Ureter (tissue), 1 donor: ENCODE data around the gene B3GNT2. TPM values are rescaled to one million over a fixed set of nuclear protein-coding genes. Genes with fewer than 3 reads are reported as not detected.
"Not testable (repeated sequence)": the region's sequence is repeated elsewhere in the genome, so short reads cannot be mapped to it uniquely, and the experiment has no call there.

Experiments
- DNase-seq: peaks from one replicate; pipeline ENCODE4 v3.0.0-alpha.2; 2020; ENCODE audit warnings: low spot score
- total RNA-seq: library from RNA; stranded (reverse); gene quantifications from one replicate; pipeline ENCODE4 v1.2.4, GENCODE V29; 2023
- donor health status: DM: yes; HTN: yes; CAD: no.

Gene B3GNT2
- total RNA-seq, 1 donor from 2014 or later: 16.9 TPM

DNA sequence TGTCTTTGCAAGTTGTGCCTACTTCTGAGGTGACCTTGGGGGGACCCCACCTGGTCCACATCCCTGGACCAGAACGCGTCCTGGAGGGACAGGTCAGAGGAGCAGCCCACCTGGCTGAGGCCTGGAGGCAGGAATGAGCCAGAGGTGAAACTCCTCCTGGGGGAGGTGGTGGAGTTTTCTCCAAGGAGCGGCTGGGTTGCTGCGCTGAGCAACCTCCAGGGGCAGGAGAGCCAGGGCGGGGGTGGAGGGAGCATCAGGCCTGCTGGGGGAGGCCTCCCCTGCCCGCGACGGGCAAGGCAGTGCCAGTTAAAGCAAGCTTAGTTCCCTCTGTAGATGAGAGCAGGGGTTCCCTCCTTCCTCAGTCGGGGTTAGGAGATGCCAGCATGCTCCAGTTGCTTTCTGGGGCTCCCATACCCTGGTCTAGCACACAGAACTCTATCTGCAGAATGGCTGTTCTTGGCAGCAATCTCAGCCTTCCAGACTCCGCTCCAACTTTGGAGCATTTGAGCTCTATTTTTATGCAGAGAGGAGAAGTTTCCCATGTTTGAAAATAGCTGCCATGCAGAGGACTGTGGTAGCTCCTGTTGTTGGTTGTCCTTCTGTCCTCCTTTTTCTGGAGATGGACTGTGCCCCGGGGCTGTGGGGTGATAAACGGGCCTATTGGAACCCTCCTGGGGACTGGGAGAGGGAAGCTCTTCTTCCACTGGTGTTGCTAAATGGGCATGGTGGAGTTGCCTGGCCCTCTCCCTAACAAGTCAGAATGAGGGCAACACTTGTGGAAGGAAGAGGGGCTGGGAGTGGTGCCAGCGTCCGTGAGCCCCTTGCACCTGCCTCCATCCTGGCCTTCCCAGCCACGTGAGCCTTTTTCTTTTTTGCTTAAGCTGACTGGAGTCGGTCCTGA lies 39.1 kb downstream of the B3GNT2 start:
- DNase-seq: no peak

DNA sequence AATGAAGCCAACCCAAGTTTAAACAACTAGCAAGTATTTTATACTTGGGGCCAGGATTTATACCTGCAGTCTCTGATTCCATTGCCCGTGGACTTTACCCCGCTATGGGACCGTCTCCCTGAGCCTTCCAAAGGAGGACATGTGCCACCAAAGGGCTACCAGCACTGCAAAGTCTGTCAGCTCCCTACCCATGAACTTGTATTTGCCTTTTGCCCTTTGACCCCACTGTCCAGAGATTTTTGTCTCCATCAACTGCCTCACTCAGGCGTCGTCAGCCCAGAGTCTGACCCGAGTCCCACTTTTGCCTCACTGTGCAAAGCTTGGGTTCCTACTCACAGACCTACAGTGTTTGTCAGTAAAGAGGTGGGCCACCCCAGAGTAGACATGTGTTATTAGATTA lies 40.6 kb downstream of the B3GNT2 start:
- DNase-seq: no peak

DNA sequence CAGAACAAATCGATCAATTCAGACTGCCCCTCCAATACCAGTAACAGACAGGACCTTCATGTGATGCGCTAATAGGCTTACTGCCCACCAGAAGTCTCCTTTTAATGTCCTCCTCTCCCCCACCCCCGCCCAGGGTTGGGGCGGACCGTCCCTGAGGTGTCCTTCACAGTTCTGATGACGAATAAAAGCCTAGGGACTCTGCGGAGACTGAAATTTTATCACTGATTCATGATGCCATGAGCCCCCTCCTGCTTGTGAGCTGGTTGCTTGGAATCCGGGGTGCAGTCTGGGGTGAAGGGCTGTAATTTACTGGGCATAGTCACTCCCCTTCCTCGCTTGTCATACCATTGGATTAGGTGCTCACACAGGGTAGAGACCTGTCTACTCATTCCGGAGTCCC lies 42.3 kb downstream of the B3GNT2 start:
- DNase-seq: no peak

DNA sequence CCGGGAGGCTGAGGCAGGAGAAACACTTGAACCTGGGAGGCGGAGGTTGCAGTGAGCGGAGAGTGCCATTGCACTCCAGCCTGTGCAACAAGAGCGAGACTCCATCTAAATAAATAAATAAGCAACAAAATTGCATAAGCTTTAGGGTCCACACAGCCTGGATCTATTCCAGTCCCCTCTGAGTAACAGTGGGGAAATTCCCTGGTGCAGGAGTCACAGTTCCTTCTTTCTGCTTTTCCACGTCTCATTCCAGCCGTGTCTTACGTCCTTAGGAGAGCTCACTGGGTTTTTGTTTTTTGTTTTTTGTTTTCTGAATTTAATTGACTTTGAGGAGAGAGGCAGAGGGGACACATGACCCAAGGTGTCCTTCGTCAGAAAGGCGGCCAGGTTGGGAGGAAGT lies 44.6 kb downstream of the B3GNT2 start:
- no peak for DNase-seq

DNA sequence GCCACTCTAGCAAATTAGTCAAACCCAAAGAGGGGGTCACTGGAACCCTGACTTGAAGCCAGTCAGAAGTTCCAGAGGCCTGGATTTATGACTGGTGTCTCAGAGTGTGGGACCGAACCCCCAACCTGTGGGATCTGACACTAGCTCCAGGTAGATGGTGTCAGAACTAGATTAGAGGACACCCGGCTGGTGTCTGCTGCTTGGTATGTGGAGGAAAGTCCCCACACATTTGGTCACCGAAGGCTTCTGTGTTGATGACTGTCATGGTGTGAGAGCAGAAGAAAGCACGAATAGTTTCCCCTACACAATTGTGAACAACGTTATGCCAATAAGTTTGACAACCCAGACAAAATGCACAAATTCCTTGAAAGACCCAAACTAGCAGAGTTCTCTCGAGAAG lies 48.1 kb downstream of the B3GNT2 start:
- DNase-seq: no peak

DNA sequence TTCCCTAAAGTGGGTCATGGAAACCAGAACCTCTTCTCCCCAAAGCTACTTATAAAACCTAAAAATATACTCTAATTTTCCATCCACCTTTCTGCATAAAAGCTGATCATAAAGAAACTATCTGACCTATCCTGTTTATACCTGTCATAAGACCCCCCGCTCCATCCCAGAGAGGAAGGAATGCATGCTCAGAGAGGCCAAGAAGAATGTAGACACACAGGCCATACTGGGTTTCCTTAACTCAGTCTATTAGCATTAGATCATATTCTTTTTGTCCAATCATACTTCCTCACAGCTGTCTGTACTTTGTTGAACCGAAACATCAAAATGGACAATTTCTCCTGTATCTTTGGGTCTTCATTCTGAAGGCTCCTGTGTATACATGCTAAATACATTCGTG lies 52.3 kb downstream of the B3GNT2 start:
- no peak for DNase-seq

DNA sequence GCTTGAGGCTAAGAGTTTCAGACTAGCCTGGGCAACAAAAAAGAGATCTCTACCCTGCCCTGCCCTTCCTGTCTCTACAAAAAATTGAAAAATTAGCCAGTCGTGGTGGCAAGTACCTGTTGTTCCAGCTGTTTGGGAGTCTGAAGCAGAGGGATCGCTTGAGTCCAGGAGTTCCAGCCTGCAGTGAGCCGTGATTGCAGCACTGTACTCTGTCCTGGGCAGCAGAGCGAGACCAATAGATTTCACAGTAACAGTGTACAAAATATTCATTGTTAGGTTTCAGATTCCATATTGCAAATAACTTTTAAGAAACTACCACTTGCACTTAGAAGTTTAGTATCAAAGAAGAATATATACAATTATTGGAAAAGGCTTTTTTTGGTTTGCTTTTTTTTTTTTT lies 54.3 kb downstream of the B3GNT2 start:
- no peak for DNase-seq

DNA sequence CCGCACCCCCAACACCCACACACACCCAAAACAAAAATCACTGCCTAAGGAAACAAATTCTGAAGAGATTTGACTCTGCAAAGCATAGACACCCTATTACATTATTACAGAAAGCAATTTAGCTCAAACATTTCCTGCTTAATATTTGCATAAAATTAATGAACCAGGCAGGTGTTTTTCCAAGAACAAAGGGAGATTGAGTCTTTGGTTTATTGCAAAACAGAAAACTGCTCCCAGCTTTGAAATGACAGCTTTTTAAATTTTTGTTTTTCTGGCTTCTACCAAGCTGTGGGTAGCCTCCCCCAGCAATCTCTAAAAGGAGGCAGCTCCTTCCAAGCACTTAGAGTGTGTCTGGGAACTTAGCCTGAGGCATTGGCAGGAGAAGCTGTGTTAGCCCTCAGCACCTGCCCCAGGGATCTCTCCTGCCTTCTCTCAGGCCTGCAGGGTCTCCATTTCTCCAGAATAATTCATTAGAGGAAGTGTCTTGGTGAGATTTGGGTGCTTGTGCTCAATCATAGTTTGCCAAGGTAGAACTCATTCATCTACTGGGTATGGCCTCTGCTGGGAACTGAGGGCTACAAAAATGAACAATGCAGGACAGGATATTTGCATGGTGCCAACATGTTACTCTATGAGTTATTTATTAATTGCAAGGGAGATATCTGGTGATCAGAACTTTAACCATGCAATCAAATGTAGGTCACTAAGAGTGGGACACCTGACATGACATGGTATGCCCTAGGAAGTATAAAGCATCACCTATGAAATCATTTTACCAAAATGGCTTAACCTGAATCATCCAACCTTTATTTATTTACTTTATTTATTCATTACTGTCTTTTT lies 58.7 kb downstream of the B3GNT2 start:
- DNase-seq: no peak

DNA sequence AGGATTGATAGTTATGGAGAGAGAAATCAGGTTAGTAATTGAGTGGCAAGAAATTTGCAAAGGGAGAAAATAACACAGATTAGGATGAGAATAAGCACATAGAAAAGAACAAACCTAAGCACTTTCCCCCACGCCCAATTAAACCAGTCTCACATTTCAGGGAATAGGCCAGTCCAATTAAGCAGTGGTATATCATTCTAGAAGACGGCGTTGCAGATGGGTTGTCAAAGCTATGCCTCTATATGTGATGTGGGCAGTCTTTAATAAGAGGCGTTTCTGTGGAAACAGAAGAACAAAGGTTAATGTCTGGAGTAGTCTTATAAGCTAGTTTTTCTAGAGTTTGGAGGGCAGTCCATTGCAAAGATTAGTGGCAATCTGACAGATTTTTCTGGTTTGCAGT lies 61.6 kb downstream of the B3GNT2 start:
- DNase-seq: no peak

DNA sequence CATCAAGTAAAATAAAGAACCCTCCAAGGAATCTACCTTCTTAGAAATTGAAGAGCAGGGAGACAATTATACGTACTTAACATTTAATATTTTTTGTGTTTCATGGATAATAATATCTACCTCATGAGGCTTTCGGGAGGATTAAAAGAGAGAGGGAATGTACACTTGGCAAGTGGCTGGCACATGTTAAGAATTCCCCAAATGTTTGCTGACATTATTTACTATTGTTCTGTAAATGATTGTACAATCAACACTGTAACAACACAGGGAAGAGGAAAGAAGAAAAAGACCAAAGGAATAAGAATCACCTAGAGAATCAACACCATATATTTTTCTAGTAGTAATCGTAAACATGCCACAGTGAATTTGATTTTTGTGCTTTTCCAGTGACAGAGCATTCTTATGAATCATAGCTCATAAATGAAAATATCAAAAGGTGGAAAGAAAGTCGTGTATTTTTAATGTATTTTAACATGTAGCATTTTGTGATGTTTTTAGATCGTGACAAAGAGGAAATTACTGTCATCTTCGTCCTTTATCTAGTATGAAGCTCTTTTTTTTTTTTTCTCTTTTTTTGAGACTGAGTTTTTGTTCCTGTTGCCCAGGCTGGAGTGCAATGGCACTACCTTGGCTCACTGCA lies 67.3 kb downstream of the B3GNT2 start:
- no peak for DNase-seq

DNA sequence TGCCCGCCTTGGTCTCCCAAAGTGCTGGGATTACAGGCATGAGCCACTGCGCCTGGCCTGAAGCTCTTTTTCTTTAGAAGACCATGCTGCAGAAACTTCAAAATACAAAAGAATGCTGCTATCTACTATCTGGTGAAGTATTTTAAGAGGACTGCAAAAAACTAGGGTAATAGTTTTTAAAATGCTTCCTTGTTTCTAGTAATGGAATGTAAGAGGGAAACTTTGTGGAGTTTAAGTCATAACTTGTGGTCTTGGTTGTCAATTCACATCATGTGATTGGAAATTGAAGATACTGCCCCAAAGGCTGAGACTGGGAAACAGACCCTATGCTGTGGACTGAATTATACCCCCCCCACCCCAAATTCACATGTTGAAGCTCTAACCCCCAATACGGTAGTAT lies 68.3 kb downstream of the B3GNT2 start:
- no peak for DNase-seq

DNA sequence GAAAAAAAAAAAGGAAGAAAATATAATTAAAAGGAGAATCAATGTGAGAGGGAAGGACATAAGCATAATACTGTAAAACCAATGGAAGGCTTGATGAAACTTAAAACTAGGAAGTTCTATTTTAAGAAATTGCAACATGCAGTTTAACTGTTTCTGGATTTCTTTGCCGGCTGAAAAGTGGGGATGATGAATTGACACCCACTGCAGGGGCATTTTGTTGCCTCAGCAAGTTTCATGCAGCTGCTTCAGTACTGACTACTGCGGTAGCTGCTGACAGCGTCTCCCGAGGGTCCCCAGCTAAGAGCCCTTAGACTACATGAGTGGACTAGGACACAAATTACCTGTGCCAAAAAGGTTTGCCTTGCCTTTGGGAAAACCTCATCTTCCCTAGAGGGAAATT lies 69.2 kb downstream of the B3GNT2 start:
- DNase-seq: no peak

DNA sequence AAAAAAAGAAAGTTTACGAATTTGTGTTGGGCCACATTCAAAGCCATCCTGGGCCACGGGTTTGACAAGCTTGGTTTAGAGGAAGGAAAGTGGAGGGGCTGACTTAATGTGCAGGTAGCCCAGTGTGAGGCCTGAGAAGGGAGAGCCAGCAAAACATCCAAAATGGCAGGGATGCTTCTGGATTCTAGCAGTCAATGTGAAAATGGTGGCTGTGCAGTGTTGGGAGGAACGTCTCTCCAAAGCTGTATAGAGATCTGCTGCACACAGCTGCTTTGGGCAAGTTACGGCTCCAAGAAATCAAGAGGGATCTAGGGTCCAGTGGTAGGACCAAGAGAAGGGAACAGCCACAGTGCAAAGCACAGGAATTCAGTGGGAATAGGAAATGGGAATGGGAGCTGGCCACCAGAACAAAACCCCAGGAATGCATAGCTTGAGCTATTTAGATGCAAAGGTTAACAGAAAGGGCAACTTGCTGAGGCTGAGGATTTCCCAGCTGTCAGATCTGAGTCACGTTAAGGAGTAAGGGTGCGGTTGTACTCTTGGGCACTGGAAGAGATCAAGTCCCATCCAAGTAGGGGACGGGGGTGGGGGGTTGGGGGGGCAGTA lies 70.6 kb downstream of the B3GNT2 start:
- DNase-seq: no peak

DNA sequence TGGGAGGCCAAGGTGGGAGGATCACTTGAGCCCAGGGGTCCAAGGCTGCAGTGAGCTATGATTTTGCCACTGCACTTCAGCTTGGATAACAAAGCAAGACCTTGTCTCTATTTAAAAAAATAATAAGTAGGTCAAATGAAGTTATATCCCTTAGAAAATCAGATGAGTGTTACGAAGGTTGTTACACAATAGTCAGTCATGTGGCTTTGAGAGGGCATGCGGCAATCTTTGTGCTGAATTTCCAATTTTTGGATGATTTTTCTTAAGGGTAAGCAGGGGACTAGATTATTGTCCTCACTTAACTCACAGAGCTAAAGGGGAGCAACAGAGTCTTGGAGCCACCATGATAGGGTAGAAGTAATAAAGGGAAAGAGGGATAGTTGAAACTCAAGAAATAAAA lies 71.8 kb downstream of the B3GNT2 start:
- DNase-seq: no peak

DNA sequence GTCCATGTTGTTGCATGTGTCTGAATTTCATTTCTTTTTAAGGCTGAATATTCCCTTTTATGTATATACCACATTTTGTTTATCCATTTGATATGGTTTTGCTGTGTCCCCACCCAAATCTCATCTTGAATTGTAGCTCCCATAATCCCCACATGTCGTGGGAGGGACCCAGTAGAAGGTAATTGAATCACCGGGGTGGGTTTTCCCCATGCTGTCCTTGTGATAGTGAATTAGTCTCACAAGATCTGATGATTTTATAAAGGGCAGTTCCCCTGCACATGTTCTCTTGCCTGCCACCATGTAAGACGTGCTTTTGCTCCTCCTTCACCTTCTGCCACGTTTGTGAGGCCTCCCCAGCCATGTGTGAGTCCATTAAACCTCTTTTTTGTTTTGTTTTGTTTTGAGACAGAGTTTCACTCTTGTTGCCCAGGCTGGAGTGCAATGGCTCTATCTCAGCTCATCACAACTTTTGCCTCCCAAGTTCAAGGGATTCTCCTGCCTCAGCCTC lies 72.8 kb downstream of the B3GNT2 start:
- DNase-seq: not testable (repeated sequence)

DNA sequence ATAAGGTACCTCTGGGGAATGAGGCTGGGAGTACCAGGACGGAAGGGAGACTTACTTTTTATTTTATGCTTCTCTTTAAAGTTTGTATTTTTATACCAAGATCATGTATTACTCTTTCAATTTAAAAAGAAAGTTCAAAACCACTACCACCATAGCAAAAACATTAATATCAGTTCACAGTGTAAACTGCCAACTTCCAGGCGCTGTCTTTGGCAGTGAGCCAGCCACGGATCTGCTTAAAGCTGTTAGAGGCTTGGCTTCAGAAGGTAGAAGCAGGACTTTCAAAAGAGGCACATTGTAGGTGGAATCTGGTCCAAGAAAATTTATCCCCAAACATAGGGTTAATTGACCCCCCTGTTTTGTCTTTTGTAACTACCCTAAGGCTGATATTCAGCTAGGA lies 74.8 kb downstream of the B3GNT2 start:
- DNase-seq: peak; percentile 49
